HUDEP-2 (cell line): ENCODE results near the gene OR51V1.
A peak's percentile ranks its signal among the peaks of the same experiment; 100 is the strongest.
"Not testable (repeated sequence)": the region's sequence is repeated elsewhere in the genome, so short reads cannot be mapped to it uniquely, and the experiment has no call there.

Experiments
- DNase-seq, 76 experiments: peaks; one replicate each; lab custom pipeline; 2025; ENCODE audit not compliant: unreplicated experiment in 76 of 76; lab: John Stamatoyannopoulos, UW

OR51V1 gene, protein sequence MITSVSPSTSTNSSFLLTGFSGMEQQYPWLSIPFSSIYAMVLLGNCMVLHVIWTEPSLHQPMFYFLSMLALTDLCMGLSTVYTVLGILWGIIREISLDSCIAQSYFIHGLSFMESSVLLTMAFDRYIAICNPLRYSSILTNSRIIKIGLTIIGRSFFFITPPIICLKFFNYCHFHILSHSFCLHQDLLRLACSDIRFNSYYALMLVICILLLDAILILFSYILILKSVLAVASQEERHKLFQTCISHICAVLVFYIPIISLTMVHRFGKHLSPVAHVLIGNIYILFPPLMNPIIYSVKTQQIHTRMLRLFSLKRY

DNA sequence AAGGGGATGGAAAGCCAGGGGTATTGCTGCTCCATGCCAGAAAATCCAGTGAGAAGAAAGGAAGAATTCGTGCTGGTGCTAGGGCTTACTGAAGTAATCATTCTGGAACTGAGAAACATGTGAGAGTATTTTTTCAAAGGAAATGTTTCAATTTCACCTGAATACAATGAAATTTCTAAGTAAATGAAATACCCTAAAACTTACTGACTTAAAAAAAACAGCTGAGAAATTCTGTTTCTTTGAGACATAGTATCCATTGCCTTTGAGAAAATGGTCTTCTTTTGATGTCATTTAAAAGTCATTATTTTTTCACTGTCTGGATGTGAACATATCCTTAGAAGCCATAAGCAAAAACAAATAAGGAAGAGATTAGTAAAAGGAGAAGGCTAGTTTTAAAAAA lies at the start of gene OR51V1:
OR51V1 (minus strand) TSS at position 101 of the 400 bp plus-strand sequence; CDS start at position 101, 0 bp downstream.
- DNase-seq: no peak

GRCh38 chr11:5249807-5250396 lies 49.4 kb upstream of the OR51V1 start, which contains the start of gene HBG1:
Gene HBG1, minus strand, starts transcription at chr11:5249857. Its CDS starts 53 bp downstream, at chr11:5249804.
- DNase-seq: not testable (repeated sequence)

DNA sequence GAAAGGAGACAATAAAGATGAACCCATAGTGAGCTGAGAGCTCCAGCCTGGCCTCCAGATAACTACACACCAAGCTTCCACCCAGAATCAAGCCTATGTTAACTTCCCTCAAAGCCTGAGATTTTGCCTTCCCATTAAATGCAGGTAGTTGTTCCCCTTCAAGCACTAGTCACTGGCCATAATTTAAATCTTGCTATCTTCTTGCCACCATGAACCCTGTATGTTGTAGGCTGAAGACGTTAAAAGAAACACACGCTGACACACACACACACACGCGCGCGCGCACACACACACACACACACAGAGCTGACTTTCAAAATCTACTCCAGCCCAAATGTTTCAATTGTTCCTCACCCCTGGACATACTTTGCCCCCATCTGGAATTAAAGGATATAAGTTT lies 48.0 kb upstream of the OR51V1 start:
- not testable (repeated sequence) for DNase-seq

- no peak for DNase-seq
Measured at GRCh38 chr11:5247472-5248192, 47.1 kb upstream of the OR51V1 start.

- peak in 2 of 76 experiments; percentile 27 to 33 for DNase-seq
Measured at GRCh38 chr11:5246772-5247471, 46.4 kb upstream of the OR51V1 start.

DNA sequence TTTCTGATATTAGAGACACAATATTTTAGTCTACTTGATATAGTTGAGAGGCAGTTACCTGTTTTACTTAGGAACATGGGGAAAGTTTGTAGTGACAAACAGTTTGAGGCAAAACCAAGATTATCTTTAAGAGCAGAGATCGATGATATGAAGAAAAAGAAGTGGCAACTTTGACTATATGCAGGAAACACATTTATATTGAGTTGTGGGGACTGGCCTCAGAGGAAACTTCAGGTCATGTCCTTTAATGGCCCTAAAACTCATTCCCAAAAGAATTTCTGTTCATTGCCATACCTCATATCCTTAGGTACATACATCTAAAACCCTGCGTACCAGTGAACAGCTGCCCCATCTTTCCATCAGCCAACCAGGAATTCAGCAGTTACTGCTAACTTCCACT lies 44.7 kb upstream of the OR51V1 start:
- no peak for DNase-seq

GRCh38 chr11:5243816-5244180 lies 43.3 kb upstream of the OR51V1 start:
- no peak for DNase-seq

GRCh38 chr11:5242933-5243815 lies 42.7 kb upstream of the OR51V1 start:
- peak in 20 of 76 experiments; percentile 16 to 70 (median 46) for DNase-seq

DNA sequence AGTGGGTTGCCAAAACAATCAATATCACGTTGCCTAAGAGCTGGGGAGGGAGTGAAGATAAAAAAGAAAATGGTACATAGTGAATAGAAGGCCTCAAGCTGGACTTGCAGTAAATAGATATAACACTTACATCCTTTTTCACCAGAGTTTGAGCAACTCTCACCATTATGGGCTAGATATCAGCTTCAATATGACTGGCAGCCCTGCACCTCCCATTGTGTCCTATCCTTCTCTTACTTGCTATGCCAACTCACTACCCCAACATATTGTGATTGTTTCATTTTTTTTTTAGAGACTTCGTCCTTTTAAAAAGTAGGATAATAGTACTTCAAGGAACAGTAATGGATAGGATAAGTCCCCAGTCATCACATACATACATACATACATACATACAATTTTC lies 41.7 kb upstream of the OR51V1 start:
- DNase-seq: no peak

GRCh38 chr11:5241458-5241857 lies 41.0 kb upstream of the OR51V1 start:
- DNase-seq: no peak

DNA sequence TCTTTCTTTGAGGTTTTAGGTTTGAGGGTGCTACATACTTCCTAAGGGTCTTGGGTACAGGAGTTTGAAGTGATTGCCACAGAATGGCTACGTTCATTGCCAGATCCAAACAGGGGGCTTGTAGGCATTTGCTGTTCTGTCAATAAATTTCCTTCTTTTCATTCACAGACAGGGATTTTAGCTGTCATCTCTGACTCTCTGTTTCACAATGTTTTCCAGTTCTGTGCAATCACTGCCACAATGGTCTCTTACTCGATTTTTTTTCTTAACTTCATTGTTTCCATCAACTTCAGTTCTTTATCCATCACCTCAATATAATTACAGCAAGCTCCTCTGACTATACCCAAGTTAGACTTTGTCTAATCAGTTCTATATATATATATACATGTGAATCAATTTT lies 40.0 kb upstream of the OR51V1 start:
- no peak for DNase-seq

DNA sequence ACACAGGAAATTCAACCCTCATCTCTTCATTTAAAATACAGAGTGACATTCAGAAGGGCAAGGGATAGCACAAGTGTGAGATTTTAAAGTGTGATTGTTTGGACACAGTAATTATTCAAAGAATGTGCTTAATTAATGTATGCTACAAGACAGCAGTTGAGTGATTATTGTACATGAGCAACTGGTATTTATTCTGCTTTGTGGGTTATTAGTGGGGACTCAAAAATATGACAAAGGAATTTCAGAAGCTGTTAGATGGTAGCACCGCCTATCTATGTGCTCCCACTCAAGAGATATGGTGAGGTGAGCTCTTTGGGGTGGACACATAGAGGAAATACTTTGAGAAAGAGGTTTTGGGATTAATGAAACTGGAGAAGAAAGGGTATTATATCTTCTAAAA lies 39.6 kb upstream of the OR51V1 start:
- no peak for DNase-seq

DNA sequence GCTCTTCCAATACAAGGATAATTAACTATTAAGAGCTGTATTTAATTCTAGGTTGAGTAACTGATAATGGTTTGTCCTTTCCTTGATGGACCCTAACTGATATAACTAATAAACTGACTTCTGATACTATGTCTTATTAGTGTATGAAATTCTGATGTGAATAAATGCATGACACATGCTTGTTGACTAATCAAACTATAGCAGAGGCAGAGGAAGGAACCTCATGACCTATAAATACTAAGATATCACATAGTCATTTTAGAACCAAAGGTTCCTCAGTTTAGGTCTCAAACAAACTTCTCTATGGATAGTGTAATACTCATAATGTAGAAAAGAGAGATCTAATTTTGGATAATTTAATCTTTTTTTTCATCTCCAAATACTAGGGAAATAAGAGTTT lies 38.6 kb upstream of the OR51V1 start:
- DNase-seq: no peak

DNA sequence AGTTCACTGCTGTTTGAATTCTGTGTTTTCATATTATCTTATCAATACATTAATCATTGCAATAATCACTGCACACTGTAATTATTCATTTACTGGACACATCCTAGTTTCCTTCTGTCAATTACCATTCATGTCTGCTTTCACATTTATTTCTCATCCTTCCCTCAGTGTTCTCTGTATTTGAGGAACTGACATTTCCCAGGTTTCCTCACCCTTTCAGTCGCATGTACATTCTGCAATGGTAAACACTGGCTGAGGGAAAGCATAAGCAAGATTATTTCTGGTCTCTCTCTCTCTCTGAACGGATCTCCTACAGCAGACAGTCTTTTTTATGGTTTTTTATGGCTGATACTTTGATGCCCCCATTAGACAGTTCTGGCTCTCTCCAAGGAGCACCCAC lies 38.0 kb upstream of the OR51V1 start:
- DNase-seq: no peak

GRCh38 chr11:5237420-5237819 lies 36.9 kb upstream of the OR51V1 start:
- no peak for DNase-seq

DNA sequence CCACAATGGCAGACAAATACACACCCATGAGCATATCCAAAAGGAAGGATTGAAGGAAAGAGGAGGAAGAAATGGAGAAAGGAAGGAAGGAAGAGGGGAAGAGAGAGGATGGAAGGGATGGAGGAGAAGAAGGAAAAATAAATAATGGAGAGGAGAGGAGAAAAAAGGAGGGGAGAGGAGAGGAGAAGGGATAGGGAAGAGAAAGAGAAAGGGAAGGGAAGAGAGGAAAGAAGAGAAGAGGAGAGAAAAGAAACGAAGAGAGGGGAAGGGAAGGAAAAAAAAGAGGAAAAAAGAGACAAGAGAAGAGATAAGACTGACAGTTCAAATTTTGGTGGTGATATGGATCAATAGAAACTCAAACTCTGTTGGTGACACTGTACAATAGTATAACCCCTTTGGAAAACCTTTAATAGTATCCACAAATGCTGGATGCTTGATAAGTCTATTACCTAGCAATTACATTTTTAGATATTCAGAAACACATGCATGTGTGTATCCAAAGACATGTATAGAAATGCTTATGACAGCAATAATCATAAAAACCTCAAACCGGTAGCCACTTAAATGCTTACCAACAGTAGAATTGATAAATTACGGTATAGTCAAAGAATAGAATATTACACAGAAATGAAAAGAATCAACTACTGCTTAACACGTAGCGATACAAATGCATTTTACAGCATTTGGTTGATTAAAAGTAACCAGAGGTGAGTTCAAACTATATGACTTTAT lies 35.0 kb upstream of the OR51V1 start:
- no peak for DNase-seq

- peak in 37 of 76 experiments; percentile 2 to 73 (median 39) for DNase-seq
Measured at GRCh38 chr11:5234381-5234834, 33.9 kb upstream of the OR51V1 start, which contains the start of gene HBD. Gene HBD, minus strand, starts transcription at chr11:5234483. Its CDS starts 50 bp downstream, at chr11:5234433.

- DNase-seq: no peak
Measured at GRCh38 chr11:5233307-5233706, 32.8 kb upstream of the OR51V1 start.

DNA sequence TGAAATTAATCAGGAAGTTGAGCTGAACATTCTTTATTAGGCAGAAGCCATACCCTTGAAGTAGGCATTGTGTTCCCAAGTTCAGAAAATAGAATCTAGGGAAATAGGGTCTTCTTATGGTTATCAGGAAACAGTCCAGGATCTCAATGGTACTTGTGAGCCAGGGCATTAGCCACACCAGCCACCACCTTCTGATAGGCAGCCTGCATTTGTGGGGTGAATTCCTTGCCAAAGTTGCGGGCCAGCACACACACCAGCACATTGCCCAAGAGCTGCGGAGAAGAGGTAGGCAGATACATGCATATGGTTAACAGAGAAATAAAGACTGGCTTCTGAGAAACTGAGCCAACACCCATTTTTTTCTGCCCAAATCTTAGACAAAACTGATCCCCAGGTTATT lies 32.3 kb upstream of the OR51V1 start:
- DNase-seq: peak in 11 of 76 experiments; percentile 12 to 50 (median 34)
